NCI-H226 (cell line): ENCODE measurements around the gene NMUR1.

Experiments used
- DNase-seq: peaks from one replicate; pipeline ENCODE4 v3.0.0-alpha.2; 2015

Gene NMUR1

GRCh38 chr2:231552752-231553151 is 22.5 kb upstream of the NMUR1 start:
- DNase-seq: no peak

GRCh38 chr2:231549446-231550239 is 19.4 kb upstream of the NMUR1 start:
- no peak for DNase-seq

- no peak for DNase-seq
Observed at GRCh38 chr2:231548752-231549151, 18.5 kb upstream of the NMUR1 start.

DNA sequence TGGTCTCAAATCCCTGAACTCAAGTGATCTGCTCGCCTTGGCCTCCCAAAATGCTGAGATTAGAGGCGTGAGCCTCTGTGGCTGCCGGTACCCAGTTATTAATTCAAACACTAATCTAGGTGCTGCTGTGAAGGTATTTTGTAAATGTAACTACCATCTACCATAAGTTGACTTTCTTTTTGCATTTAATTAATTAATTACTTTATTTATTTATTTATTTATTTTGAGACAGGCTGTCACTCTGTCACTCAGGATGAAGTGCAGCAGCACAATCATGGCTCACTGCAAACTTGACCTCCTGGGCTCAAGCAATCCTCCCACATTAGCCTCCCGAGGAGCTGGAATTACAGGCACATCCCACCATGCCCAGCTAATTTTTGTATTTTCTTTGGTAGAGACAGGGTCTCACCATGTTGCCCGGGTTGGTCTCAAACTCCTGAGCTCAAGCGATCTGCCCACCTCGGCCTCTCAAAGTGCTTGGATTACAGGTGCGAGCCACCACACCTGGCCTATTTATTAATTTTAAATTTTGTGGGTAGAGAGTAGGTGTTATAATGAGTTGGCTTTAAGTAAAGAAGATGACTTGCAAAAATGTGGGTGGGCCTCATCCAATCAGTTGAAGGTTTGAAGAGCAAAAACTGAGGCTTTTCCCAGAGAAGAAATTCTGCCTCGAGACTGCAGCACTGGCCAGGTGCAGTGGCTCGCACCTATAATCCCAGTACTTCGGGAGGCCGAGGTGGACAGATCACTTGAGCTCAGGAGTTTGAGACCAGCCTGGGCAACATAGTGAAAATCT is 17.3 kb upstream of the NMUR1 start:
- DNase-seq: no peak

DNA sequence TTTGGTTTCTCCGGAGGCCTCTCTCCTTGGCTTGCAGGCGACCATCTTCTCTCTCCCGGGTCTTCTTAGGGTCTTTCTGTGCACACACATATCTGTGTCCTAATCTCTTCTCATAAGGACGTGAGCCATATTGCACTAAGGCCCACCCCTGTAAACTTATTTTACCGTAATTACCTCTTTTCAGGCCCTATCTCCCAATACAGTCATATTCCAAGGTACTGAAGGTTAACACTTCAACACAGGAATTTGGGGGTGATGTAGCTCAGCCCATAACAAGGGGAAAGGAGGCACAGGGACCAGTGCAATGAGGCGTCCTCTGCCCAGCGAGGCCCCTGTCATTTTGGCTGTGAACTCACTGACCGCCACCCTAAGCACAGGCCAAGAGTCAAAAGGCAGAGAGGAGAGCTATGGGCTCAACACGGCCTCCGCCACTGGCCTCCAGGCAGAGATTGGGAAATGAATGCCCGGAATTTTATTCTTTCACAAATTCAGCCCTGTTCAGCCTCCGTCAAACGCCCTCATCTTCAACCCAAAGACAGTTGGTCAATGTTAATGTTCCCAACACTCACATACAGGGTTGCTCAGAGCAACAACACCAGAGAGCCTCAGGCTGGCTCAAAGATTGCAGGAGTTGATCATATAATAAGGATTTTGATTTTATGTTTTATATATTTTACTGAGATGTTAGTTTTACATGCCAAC is 15.9 kb upstream of the NMUR1 start:
- no peak for DNase-seq

- DNase-seq: peak; percentile 78
Observed at GRCh38 chr2:231545105-231545902, 15.1 kb upstream of the NMUR1 start.

DNA sequence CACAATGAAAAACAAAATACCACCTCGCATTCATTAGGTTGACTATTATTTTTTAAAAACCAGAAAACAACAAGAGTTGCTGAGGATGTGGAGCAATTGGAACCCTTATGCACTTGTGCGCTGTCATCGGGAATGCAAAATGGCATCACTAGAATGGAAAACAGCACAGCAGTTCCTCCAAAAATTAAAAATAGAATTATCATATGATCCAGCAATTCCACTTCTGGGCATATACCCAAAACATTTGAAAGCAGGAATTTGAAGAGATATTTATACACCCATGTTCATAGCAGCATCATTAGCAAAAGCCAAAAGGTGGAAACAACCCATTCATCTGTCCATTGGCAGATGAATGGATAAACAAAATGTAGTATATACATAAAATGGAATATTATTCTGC is 11.9 kb upstream of the NMUR1 start:
- DNase-seq: peak; percentile 13

DNA sequence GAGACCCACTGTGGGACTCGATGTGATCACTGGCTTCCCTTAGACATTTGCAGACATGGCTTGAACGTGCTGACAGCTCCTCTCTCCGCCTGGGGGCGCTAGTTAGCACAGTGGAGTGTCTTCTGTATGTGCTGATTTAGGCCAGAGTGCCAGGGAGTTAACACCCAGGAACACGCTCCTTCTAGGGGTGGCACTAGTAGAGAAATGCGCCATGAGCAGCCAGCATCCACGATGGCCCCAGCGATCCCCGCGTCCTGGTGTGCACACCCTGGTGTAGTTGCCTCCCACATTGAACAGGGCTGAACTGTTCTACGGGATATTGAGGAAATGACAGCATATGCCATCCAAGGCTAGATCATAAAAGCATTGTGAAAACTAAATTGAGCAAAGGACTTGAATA is 11.4 kb upstream of the NMUR1 start:
- no peak for DNase-seq

- no peak for DNase-seq
Observed at GRCh38 chr2:231539991-231540390, 9.7 kb upstream of the NMUR1 start.

DNA sequence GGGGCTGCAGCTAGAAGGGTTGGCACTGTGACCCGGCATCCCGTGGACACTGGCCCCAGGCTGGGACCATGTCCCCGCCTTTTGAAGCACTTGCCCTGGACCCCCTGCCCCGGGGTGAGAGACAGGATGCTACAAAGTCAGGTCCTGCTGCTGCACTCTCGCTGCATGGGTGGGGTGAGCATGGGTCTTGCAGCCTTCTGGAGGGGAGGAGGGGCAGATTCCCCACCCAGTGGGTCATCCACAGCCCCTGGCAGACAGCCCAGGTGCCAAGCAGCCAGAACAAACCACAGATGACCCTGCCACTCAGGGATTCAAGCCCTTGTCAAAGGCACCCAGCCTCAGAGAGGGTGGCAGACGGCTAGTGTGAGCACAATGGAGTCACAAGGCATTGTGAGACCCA is 5.7 kb upstream of the NMUR1 start:
- DNase-seq: no peak

GRCh38 chr2:231533777-231534125 is 3.5 kb upstream of the NMUR1 start:
- no peak for DNase-seq

DNA sequence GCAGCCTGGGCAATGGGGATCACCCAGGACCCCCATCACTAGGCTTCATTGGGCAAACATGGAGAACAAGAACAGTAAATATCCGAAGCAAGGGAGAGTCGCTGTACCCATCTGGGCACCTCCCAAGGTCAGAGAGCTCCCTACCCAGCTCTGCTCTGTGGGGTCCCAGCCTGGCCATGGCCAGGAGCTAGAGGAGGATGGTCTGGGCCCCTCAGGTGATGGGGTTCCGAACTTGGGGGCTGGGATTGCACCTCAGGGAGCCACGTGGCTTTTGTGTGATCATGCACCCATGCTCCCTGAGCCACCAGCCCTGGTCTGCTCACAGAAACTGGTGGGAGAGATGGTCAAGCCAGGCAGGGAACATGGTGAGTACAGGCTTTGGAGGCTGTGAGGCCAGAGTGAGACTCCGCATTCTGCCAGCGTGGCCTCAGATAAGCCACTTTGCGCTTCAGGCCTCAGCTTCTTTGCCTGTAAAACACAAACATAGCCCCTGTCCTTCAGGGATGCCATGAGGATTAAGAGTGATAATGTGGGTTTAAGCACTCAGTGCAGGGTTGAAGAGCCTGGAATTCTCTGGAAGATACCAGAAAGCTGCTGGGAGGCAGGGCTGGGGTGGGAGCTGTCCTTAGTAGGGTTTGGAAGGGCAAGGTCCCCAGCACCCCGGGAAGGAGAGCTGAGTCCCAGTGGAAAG is 3.0 kb upstream of the NMUR1 start:
- DNase-seq: no peak

- no peak for DNase-seq
Observed at GRCh38 chr2:231532756-231533035, 2.5 kb upstream of the NMUR1 start.

- no peak for DNase-seq
Observed at GRCh38 chr2:231531883-231532755, 1.9 kb upstream of the NMUR1 start.

DNA sequence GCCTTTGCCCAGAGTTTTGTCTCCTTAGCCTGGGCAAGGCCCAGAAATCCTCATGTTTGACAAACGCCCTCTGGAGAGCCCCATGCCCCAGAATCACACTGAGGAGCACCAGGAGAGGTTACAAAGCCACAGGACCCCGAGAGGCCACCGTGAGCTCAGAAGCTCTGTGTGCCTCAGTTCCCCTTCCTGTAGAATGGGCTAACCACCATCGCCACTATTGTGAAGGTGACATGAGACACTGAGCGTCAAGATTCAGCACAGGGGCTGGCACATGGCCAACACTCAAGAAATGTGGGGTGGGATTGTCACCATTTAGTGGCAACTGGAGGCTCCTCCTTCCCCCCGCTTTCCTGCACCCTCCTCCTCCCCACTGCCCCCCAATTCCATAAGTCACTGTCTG is 1.2 kb upstream of the NMUR1 start:
- DNase-seq: no peak

DNA sequence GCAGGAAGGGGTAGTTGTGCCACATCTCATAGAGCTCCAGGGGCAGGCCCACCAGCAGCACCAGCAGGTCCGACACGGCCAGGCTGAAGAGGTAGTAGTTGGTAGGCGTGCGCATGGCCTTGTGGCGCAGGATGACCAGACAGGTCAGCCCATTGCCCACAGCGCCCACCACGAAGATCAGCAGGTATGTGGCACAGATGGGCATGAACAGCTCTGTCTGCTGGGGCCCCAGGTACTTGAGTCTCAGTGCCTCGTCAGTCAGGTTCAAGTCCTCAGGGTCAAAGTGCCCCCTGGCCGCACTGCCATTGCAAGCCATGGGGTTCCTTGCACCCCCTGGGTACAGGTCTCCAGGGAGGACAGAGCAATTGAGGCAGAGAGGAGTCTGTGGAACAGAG is 1.6 kb downstream of the NMUR1 start:
- no peak for DNase-seq

DNA sequence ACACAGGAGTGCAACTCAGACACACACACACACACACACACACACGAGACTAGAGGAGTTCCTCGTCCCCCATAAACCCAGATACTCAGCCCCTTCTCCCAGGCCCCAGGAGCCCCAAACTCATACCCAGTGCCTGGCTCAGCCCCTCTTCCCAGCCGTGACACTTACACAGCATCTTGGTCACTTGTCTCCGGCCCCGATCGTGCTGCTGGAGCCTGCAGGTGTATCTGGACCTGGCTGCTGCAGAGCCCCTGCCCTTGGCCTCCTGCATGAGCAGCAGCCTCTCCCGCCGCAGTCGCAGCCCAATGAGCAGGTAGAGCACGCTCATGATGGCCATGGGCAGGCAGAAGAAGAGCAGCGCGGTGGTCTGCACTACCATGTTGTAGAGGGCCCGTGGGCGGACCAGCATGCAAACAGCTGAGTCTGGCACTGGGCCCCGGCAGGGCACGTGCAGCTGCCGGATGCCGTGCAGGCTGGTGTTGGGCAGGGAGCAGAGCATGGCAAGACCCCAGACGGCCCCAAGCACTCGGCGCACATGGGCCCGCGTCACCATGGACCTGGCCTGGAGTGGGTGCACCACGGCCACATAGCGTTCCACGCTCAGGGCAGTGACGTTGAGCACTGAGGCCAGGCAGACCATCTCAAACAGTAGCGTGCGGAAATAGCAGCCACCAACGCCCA is 2.1 kb downstream of the NMUR1 start:
- DNase-seq: no peak

GRCh38 chr2:231527091-231527395 is 3.2 kb downstream of the NMUR1 start:
- DNase-seq: no peak

DNA sequence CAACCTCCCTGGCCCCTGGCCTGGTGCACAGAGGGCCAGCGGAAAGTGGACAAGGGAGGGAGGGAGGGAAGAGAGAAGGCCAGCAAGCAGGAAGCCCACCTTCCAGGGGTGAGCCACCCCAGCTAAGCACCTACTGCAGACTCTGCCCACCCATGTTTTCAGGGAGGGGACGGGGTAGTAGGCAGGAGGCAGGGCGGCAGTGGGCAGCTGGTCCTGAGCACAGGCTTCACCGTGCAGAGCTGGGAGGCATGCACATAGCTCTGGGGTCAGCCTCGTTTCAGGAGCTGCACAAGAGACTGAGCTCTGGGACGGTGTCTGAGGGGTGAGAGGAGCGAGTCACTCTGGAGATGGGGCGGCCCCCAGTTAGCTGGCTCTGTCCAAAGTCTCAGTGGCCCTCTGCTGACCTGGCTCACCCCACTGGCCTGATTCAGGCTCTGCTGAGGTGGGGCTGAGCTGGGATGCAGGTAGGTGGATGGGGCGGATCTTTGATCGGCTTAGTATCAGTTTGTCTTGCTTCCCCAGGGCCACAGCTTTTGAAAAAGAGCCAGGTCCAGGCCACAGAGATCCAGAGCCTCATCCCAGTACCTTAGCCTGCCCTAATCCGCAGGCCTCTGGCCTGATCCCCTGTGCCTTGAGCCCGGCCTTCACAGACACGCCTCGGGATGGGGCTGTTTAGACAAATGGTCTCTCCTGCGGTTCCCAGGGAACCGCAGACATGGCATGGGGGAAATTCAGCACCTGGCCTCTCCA is 3.7 kb downstream of the NMUR1 start:
- no peak for DNase-seq
